ENCODE results near the gene GAS7.

DNA sequence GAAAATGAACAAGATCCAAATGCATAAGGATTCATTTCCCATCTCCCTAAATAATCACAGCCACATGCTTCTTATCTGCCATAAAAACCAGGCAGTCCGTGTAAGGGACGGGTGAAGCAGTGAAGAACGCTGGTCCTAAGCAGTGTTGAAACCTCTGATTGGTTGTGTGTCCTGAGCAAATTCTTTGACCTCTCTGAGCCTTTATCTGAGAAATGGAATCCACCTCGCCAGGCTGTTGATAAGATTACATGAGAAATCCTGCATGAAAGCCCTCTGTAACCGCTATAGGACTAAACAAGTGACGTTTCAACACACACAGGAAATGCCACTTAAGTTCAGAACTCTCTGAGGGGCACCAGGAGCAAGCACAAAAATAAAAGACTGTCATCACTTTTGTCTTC lies 26.8 kb downstream of the GAS7 start:
- TF ChIP-seq SP1 (IDR thresholded peaks at IDR 0.05; ENCODE audit: low read depth), result no peak
- TF ChIP-seq, protein P1, sequence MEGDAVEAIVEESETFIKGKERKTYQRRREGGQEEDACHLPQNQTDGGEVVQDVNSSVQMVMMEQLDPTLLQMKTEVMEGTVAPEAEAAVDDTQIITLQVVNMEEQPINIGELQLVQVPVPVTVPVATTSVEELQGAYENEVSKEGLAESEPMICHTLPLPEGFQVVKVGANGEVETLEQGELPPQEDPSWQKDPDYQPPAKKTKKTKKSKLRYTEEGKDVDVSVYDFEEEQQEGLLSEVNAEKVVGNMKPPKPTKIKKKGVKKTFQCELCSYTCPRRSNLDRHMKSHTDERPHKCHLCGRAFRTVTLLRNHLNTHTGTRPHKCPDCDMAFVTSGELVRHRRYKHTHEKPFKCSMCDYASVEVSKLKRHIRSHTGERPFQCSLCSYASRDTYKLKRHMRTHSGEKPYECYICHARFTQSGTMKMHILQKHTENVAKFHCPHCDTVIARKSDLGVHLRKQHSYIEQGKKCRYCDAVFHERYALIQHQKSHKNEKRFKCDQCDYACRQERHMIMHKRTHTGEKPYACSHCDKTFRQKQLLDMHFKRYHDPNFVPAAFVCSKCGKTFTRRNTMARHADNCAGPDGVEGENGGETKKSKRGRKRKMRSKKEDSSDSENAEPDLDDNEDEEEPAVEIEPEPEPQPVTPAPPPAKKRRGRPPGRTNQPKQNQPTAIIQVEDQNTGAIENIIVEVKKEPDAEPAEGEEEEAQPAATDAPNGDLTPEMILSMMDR (IDR thresholded peaks at IDR 0.05 in 2 of 3, conservative IDR thresholded peaks at IDR 0.05 in 1 of 3; ENCODE audit: borderline replicate concordance in 1 of 3, insufficient read depth in 1 of 3, low read depth in 2 of 3, low read length in 2 of 3), result no peak
- no peak for TF ChIP-seq POLR2AphosphoS5 (IDR thresholded peaks at IDR 0.05; ENCODE audit: low read depth, low read length)
- TF ChIP-seq SIN3A (IDR thresholded peaks at IDR 0.05; ENCODE audit: low read depth), result no peak
- no peak for TF ChIP-seq ZFX (IDR thresholded peaks at IDR 0.05)
- no peak for TF ChIP-seq POLR2A (IDR thresholded peaks at IDR 0.05; ENCODE audit: borderline replicate concordance, extremely low read depth, insufficient read depth, insufficient read length)
- no peak for TF ChIP-seq ZBTB33 (IDR thresholded peaks at IDR 0.05; ENCODE audit: extremely low read depth, insufficient replicate concordance, low read length)
- no peak for TF ChIP-seq MAX (IDR thresholded peaks at IDR 0.05)
- TF ChIP-seq EGR1 (IDR thresholded peaks at IDR 0.05; ENCODE audit: low read depth), result no peak
- TF ChIP-seq, protein P2, sequence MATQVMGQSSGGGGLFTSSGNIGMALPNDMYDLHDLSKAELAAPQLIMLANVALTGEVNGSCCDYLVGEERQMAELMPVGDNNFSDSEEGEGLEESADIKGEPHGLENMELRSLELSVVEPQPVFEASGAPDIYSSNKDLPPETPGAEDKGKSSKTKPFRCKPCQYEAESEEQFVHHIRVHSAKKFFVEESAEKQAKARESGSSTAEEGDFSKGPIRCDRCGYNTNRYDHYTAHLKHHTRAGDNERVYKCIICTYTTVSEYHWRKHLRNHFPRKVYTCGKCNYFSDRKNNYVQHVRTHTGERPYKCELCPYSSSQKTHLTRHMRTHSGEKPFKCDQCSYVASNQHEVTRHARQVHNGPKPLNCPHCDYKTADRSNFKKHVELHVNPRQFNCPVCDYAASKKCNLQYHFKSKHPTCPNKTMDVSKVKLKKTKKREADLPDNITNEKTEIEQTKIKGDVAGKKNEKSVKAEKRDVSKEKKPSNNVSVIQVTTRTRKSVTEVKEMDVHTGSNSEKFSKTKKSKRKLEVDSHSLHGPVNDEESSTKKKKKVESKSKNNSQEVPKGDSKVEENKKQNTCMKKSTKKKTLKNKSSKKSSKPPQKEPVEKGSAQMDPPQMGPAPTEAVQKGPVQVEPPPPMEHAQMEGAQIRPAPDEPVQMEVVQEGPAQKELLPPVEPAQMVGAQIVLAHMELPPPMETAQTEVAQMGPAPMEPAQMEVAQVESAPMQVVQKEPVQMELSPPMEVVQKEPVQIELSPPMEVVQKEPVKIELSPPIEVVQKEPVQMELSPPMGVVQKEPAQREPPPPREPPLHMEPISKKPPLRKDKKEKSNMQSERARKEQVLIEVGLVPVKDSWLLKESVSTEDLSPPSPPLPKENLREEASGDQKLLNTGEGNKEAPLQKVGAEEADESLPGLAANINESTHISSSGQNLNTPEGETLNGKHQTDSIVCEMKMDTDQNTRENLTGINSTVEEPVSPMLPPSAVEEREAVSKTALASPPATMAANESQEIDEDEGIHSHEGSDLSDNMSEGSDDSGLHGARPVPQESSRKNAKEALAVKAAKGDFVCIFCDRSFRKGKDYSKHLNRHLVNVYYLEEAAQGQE (IDR thresholded peaks at IDR 0.05; ENCODE audit: low read depth), result no peak
- TF ChIP-seq YY1 (IDR thresholded peaks at IDR 0.05; ENCODE audit: extremely low read depth, insufficient replicate concordance, low read depth, low read length), result no peak

Measured in HCT116 (cell line).